HEK293 (cell line): ENCODE data around the gene CTCF.

ENCODE experiments used
- EGR2 ChIP-seq: fragments of 450-650 bp; formaldehyde crosslinking; IDR thresholded peaks from 2 replicates; pipeline ENCODE4 v1.5.1; 2016; ENCODE audit warnings: low read depth, missing biosample characterization, missing genetic modification characterization
- HIC1 ChIP-seq: fragments of 450-650 bp; formaldehyde crosslinking; IDR thresholded peaks from 2 replicates; pipeline ENCODE4 v1.5.1; 2016; ENCODE audit warnings: missing biosample characterization, missing genetic modification characterization
- IKZF3 ChIP-seq: fragments of 450-650 bp; IDR thresholded peaks from 2 replicates; pipeline ENCODE4 v1.5.0; 2018; ENCODE audit warnings: missing biosample characterization, mild to moderate bottlenecking, missing genetic modification characterization, moderate library complexity
- KLF7 ChIP-seq: fragments of 450-650 bp; formaldehyde crosslinking; IDR thresholded peaks from 2 replicates; pipeline ENCODE4 v1.5.1; 2016; ENCODE audit warnings: missing biosample characterization, missing genetic modification characterization, borderline replicate concordance
- OVOL3 ChIP-seq: fragments of 450-650 bp; formaldehyde crosslinking; IDR thresholded peaks from 2 replicates; pipeline ENCODE4 v1.5.1; 2016; ENCODE audit warnings: missing biosample characterization, missing genetic modification characterization
- PRDM4 ChIP-seq: fragments of 450-650 bp; formaldehyde crosslinking; IDR thresholded peaks from 2 replicates; pipeline ENCODE4 v1.5.1; 2017; ENCODE audit warnings: missing biosample characterization, missing genetic modification characterization
- WT1 ChIP-seq: fragments of 450-650 bp; formaldehyde crosslinking; IDR thresholded peaks from 2 replicates; pipeline ENCODE4 v1.5.1; 2016; ENCODE audit warnings: missing biosample characterization, missing genetic modification characterization
- YY2 ChIP-seq: fragments of 450-650 bp; formaldehyde crosslinking; IDR thresholded peaks from 2 replicates; pipeline ENCODE4 v1.5.1; 2016; ENCODE audit warnings: missing biosample characterization, missing genetic modification characterization
- ZBTB49 ChIP-seq: fragments of 450-650 bp; formaldehyde crosslinking; IDR thresholded peaks from 2 replicates; pipeline ENCODE4 v1.5.1; 2016; ENCODE audit warnings: missing biosample characterization, missing genetic modification characterization, low read depth
- ZFP41 ChIP-seq: fragments of 450-650 bp; formaldehyde crosslinking; IDR thresholded peaks from 2 replicates; pipeline ENCODE4 v1.5.1; 2016; ENCODE audit warnings: missing biosample characterization, missing genetic modification characterization, borderline replicate concordance
- ZNF10 ChIP-seq: fragments of 450-650 bp; formaldehyde crosslinking; IDR thresholded peaks from 2 replicates; pipeline ENCODE4 v1.5.1; 2017; ENCODE audit warnings: missing biosample characterization, missing genetic modification characterization
- ZNF23 ChIP-seq: fragments of 450-650 bp; formaldehyde crosslinking; IDR thresholded peaks from 2 replicates; pipeline ENCODE4 v1.5.1; 2016; ENCODE audit warnings: missing biosample characterization, missing genetic modification characterization, borderline replicate concordance
- ZNF239 ChIP-seq: fragments of 450-650 bp; formaldehyde crosslinking; IDR thresholded peaks from 2 replicates; pipeline ENCODE4 v1.5.1; 2016; ENCODE audit warnings: missing biosample characterization, missing genetic modification characterization
- ZNF248 ChIP-seq: fragments of 450-650 bp; formaldehyde crosslinking; IDR thresholded peaks from 2 replicates; pipeline ENCODE4 v1.5.1; 2017; ENCODE audit warnings: missing biosample characterization, missing genetic modification characterization
- ZNF311 ChIP-seq: fragments of 450-650 bp; formaldehyde crosslinking; IDR thresholded peaks from 2 replicates; pipeline ENCODE4 v1.5.1; 2017; ENCODE audit warnings: missing biosample characterization, missing genetic modification characterization, borderline replicate concordance
- ZNF366 ChIP-seq: fragments of 450-650 bp; formaldehyde crosslinking; conservative IDR thresholded peaks from 2 replicates; pipeline ENCODE4 v1.5.1; 2016; ENCODE audit warnings: missing biosample characterization, missing genetic modification characterization
- ZNF423 ChIP-seq: fragments of 450-650 bp; formaldehyde crosslinking; IDR thresholded peaks from 2 replicates; pipeline ENCODE4 v1.5.1; 2016; ENCODE audit warnings: missing biosample characterization, missing genetic modification characterization
- ZNF560 ChIP-seq: fragments of 450-650 bp; formaldehyde crosslinking; IDR thresholded peaks from 2 replicates; pipeline ENCODE4 v1.5.1; 2017; ENCODE audit warnings: missing biosample characterization, missing genetic modification characterization, borderline replicate concordance
- ZNF610 ChIP-seq: fragments of 450-650 bp; formaldehyde crosslinking; IDR thresholded peaks from 2 replicates; pipeline ENCODE4 v1.5.1; 2016; ENCODE audit warnings: missing biosample characterization, missing genetic modification characterization, borderline replicate concordance
- ZNF623 ChIP-seq: fragments of 450-650 bp; formaldehyde crosslinking; IDR thresholded peaks from 2 replicates; pipeline ENCODE4 v1.5.1; 2016; ENCODE audit warnings: missing biosample characterization, missing genetic modification characterization
- ZNF660 ChIP-seq: fragments of 450-650 bp; IDR thresholded peaks from 2 replicates; pipeline ENCODE4 v1.5.1; 2018; ENCODE audit warnings: missing biosample characterization, mild to moderate bottlenecking, missing genetic modification characterization
- ZNF776 ChIP-seq: fragments of 450-650 bp; formaldehyde crosslinking; IDR thresholded peaks from 2 replicates; pipeline ENCODE4 v1.5.0; 2017; ENCODE audit warnings: missing biosample characterization, missing genetic modification characterization, borderline replicate concordance
- TF ChIP-seq, protein P1 (sequence below): fragments of 450-650 bp; formaldehyde crosslinking; IDR thresholded peaks from 2 replicates; pipeline ENCODE4 v1.5.1; 2017; ENCODE audit warnings: missing biosample characterization, missing genetic modification characterization
- TF ChIP-seq, protein P2 (sequence below): fragments of 450-650 bp; formaldehyde crosslinking; IDR thresholded peaks from 2 replicates; pipeline ENCODE4 v1.5.1; 2016; ENCODE audit warnings: missing biosample characterization, missing genetic modification characterization, low read depth
- TF ChIP-seq, protein P3 (sequence below): fragments of 450-650 bp; formaldehyde crosslinking; IDR thresholded peaks from 2 replicates; pipeline ENCODE4 v1.5.1; 2016; ENCODE audit warnings: missing biosample characterization, missing genetic modification characterization
- TF ChIP-seq, protein P4 (sequence below): fragments of 450-650 bp; formaldehyde crosslinking; IDR thresholded peaks from 2 replicates; pipeline ENCODE4 v1.5.1; 2016; ENCODE audit warnings: missing biosample characterization, missing genetic modification characterization

The CTCF gene

GRCh38 chr16:67521095-67521804 lies 41.1 kb upstream of the CTCF start (continued):
- TF ChIP-seq ZNF660 (tag by site-specific recombination) (peak; percentile 81), ZNF23 (tag by site-specific recombination) (no peak), ZNF366 (tag by site-specific recombination) (peak; percentile 99), OVOL3 (tag by site-specific recombination) (no peak), ZNF248 (tag by site-specific recombination) (no peak), EGR2 (no peak), KLF7 (tag by site-specific recombination) (peak; percentile 79; the same call in 1 of the 2 replicates), ZNF610 (no peak), ZNF623 (tag by site-specific recombination) (no peak; the same call in 1 of the 2 replicates), WT1 (tag by site-specific recombination) (peak; percentile 48; the same call in 1 of the 2 replicates), HIC1 (tag by site-specific recombination) (no peak), PRDM4 (tag by site-specific recombination) (no peak), ZNF10 (tag by site-specific recombination) (0 out of 2 replicates have a peak, but pooled peaks have one; percentile 16), YY2 (tag by site-specific recombination) (no peak), ZNF311 (tag by site-specific recombination) (no peak), ZNF560 (tag by site-specific recombination) (no peak), ZFP41 (no peak), ZNF239 (tag by site-specific recombination) (no peak), ZNF423 (tag by site-specific recombination) (peak; percentile 78), ZNF776 (no peak), IKZF3 (tag by site-specific recombination) (peak; percentile 99), ZBTB49 (tag by site-specific recombination) (no peak)
- TF ChIP-seq, protein P1, sequence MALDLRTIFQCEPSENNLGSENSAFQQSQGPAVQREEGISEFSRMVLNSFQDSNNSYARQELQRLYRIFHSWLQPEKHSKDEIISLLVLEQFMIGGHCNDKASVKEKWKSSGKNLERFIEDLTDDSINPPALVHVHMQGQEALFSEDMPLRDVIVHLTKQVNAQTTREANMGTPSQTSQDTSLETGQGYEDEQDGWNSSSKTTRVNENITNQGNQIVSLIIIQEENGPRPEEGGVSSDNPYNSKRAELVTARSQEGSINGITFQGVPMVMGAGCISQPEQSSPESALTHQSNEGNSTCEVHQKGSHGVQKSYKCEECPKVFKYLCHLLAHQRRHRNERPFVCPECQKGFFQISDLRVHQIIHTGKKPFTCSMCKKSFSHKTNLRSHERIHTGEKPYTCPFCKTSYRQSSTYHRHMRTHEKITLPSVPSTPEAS (tag by site-specific recombination): no peak
- TF ChIP-seq, protein P2, sequence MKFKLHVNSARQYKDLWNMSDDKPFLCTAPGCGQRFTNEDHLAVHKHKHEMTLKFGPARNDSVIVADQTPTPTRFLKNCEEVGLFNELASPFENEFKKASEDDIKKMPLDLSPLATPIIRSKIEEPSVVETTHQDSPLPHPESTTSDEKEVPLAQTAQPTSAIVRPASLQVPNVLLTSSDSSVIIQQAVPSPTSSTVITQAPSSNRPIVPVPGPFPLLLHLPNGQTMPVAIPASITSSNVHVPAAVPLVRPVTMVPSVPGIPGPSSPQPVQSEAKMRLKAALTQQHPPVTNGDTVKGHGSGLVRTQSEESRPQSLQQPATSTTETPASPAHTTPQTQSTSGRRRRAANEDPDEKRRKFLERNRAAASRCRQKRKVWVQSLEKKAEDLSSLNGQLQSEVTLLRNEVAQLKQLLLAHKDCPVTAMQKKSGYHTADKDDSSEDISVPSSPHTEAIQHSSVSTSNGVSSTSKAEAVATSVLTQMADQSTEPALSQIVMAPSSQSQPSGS (tag by site-specific recombination): no peak
- TF ChIP-seq, protein P3, sequence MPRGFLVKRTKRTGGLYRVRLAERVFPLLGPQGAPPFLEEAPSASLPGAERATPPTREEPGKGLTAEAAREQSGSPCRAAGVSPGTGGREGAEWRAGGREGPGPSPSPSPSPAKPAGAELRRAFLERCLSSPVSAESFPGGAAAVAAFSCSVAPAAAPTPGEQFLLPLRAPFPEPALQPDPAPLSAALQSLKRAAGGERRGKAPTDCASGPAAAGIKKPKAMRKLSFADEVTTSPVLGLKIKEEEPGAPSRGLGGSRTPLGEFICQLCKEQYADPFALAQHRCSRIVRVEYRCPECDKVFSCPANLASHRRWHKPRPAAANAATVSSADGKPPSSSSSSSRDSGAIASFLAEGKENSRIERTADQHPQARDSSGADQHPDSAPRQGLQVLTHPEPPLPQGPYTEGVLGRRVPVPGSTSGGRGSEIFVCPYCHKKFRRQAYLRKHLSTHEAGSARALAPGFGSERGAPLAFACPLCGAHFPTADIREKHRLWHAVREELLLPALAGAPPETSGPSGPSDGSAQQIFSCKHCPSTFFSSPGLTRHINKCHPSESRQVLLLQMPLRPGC (tag by site-specific recombination): no peak
- TF ChIP-seq, protein P4, sequence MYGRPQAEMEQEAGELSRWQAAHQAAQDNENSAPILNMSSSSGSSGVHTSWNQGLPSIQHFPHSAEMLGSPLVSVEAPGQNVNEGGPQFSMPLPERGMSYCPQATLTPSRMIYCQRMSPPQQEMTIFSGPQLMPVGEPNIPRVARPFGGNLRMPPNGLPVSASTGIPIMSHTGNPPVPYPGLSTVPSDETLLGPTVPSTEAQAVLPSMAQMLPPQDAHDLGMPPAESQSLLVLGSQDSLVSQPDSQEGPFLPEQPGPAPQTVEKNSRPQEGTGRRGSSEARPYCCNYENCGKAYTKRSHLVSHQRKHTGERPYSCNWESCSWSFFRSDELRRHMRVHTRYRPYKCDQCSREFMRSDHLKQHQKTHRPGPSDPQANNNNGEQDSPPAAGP (tag by site-specific recombination): peak; percentile 79
